T47D (cell line): ENCODE measurements around the gene UMODL1.

Experiments
- DNase-seq, 2 experiments: peaks; one replicate each; pipeline versions ENCODE4 v3.0.0 to v3.0.0-alpha.2; 2011 to 2012; ENCODE audit warnings: low read depth in 1 of 2, low spot score in 1 of 2
- JUND ChIP-seq: IDR thresholded peaks from 2 replicates; pipeline ENCODE4 v1.6.1; 2012; ENCODE audit warnings: low read depth
- in situ Hi-C: cut with HindIII; loops from 2 replicates; pipeline ENCODE4 v1.10.0; 2016; ENCODE audit warnings: low sequenced_read_pairs, low pct_unique_long_range_greater_than_20kb

The UMODL1 gene

GRCh38 chr21:42149656-42150473 is 78.7 kb downstream of the UMODL1 start:
- DNase-seq: no peak
- no peak for TF ChIP-seq JUND
- in situ Hi-C loops: no loop called here

- in situ Hi-C loops: no loop called here
- DNase-seq: no peak
- no peak for TF ChIP-seq JUND
Observed at GRCh38 chr21:42150474-42151085, 79.5 kb downstream of the UMODL1 start.

- no peak for TF ChIP-seq JUND
- DNase-seq: no peak
- in situ Hi-C loops: no loop called here
Observed at GRCh38 chr21:42151148-42151947, 80.2 kb downstream of the UMODL1 start.

- in situ Hi-C loops: no loop called here
- no peak for DNase-seq
- no peak for TF ChIP-seq JUND
Observed at GRCh38 chr21:42151948-42152220, 80.8 kb downstream of the UMODL1 start.

GRCh38 chr21:42153046-42153686 is 82.0 kb downstream of the UMODL1 start:
- in situ Hi-C loops: no loop called here
- DNase-seq: no peak
- TF ChIP-seq JUND: no peak

- no peak for DNase-seq
- TF ChIP-seq JUND: no peak
- in situ Hi-C loops: no loop called here
Observed at GRCh38 chr21:42153746-42154145, 82.6 kb downstream of the UMODL1 start.

- in situ Hi-C loops: no loop called here
- no peak for TF ChIP-seq JUND
- DNase-seq: no peak
Observed at GRCh38 chr21:42154237-42155044, 83.3 kb downstream of the UMODL1 start.

- DNase-seq: no peak
- in situ Hi-C loops: no loop called here
- TF ChIP-seq JUND: no peak
Observed at GRCh38 chr21:42155045-42155855, 84.1 kb downstream of the UMODL1 start.

- TF ChIP-seq JUND: no peak
- in situ Hi-C loops: no loop called here
- peak; percentile 42 to 60 for DNase-seq
Observed at GRCh38 chr21:42156690-42157605, 85.8 kb downstream of the UMODL1 start.

GRCh38 chr21:42157606-42158310 is 86.6 kb downstream of the UMODL1 start:
- in situ Hi-C loops: no loop called here
- no peak for TF ChIP-seq JUND
- DNase-seq: no peak
